ENCODE data around the gene ADGRF4. TPM values are rescaled to one million over a fixed set of nuclear protein-coding genes. Genes with fewer than 3 reads are reported as not detected.

Gene ADGRF4
- polyA plus RNA-seq, 1 donor (not counting 4 experiments of a cell fraction or from before 2014, with no cell fraction given) = 30.2 TPM

DNA sequence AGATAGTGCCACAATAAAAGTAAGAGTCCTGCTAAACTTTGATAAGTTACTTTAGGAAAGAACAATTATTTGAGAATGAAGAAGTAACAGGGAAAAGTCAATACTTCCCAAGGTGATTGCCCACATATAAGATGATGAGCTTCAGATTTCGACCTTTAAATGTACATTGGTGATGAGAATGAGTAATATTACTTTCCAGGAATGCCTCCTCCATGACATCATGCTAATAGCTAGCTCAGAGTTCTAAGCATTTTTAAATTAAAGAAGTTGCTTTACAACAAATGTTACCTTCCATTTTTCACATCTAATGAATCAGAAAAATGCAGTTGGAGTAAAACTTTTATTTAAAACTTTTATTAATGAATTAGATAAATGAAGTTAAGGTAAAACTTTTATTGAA lies 61.0 kb downstream of the ADGRF4 start:
- FAIRE-seq = no peak
- no peaks in the 10 kb centered on the region for H3K79me2 ChIP-seq (ENCODE audit: control insufficient read depth, insufficient read depth, low read length)
- no peaks in the 10 kb centered on the region for H3K27me3 ChIP-seq (ENCODE audit: control insufficient read depth, extremely low read depth, insufficient read depth, low read length)
- dilution Hi-C loops (cut with MboI; ENCODE audit: extremely low pct_ligation_motif_present, low sequenced_read_pairs) = no loop called here
- no peak overlapping the region for H3K9ac ChIP-seq (ENCODE audit: control insufficient read depth, extremely low read depth, insufficient read depth, low read length)
- no peak overlapping the region for H2AFZ ChIP-seq (ENCODE audit: control insufficient read depth, low read length)
- no peaks in the 10 kb centered on the region for H3K9me1 ChIP-seq (ENCODE audit: control insufficient read depth, extremely low read depth, insufficient read depth, low read length)
- H3K27ac ChIP-seq (ENCODE audit: control insufficient read depth, insufficient read depth, low read length) = no peak overlapping the region
- no peak for DNase-seq (ENCODE audit: low read depth, low spot score)
- H3K4me1 ChIP-seq (ENCODE audit: control insufficient read depth, extremely low read depth, insufficient read depth, low read length) = no peaks in the 10 kb centered on the region
- H3K36me3 ChIP-seq (ENCODE audit: control insufficient read depth in 2 of 2, extremely low read depth in 1 of 2, insufficient read depth in 2 of 2, low read length in 2 of 2) = no peaks in the 10 kb centered on the region
- H3K9me3 ChIP-seq (ENCODE audit: control insufficient read depth, low read depth, low read length) = no peaks in the 10 kb centered on the region
- H3K4me3 ChIP-seq (ENCODE audit: control insufficient read depth in 2 of 3, extremely low read depth in 1 of 3, insufficient read depth in 2 of 3, low read depth in 1 of 3, low read length in 3 of 3) = no peak overlapping the region
- no peak overlapping the region for H3K4me2 ChIP-seq (ENCODE audit: control insufficient read depth, extremely low read depth, insufficient read depth, low read depth, low read length)
- no peak for TF ChIP-seq EZH2 (IDR thresholded peaks at IDR 0.05; ENCODE audit: low read length)
- TF ChIP-seq, protein P1, sequence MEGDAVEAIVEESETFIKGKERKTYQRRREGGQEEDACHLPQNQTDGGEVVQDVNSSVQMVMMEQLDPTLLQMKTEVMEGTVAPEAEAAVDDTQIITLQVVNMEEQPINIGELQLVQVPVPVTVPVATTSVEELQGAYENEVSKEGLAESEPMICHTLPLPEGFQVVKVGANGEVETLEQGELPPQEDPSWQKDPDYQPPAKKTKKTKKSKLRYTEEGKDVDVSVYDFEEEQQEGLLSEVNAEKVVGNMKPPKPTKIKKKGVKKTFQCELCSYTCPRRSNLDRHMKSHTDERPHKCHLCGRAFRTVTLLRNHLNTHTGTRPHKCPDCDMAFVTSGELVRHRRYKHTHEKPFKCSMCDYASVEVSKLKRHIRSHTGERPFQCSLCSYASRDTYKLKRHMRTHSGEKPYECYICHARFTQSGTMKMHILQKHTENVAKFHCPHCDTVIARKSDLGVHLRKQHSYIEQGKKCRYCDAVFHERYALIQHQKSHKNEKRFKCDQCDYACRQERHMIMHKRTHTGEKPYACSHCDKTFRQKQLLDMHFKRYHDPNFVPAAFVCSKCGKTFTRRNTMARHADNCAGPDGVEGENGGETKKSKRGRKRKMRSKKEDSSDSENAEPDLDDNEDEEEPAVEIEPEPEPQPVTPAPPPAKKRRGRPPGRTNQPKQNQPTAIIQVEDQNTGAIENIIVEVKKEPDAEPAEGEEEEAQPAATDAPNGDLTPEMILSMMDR (optimal IDR thresholded peaks at IDR 0.05 in 1 of 3, IDR thresholded peaks at IDR 0.05 in 1 of 3, conservative IDR thresholded peaks at IDR 0.05 in 1 of 3; ENCODE audit: extremely low read depth in 1 of 3, insufficient read depth in 2 of 3, low read length in 3 of 3) = no peak
- H4K20me1 ChIP-seq (ENCODE audit: control insufficient read depth, extremely low read depth, insufficient read depth, low read length) = no peaks in the 10 kb centered on the region

DNA sequence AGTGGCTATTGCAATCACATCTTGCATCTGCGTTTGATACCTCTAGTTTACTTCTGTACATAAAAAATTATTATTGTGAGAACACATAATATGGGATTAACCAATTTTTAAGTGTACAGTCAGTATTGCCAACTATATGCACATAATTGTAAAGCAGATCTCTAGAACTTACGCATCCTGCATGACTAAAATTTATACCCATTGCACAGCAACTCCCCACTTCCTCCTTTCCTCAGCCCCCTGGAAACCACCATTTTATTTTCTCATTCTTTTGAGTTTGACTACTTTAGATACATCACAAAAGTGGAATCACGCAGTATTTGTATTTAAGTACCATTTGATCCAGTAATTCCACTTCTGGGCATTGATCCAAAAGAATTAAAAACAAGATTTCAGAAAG lies 64.1 kb downstream of the ADGRF4 start:
- H3K27ac ChIP-seq (ENCODE audit: control insufficient read depth, insufficient read depth, low read length) = no peak overlapping the region
- no peak for FAIRE-seq

More for the DNA sequence above, 64.1 kb downstream of the ADGRF4 start:
- dilution Hi-C loops (cut with MboI; ENCODE audit: extremely low pct_ligation_motif_present, low sequenced_read_pairs) = no loop called here
- H3K27me3 ChIP-seq (ENCODE audit: control insufficient read depth, extremely low read depth, insufficient read depth, low read length) = no peaks in the 10 kb centered on the region
- no peaks in the 10 kb centered on the region for H3K4me1 ChIP-seq (ENCODE audit: control insufficient read depth, extremely low read depth, insufficient read depth, low read length)
- H3K9me1 ChIP-seq (ENCODE audit: control insufficient read depth, extremely low read depth, insufficient read depth, low read length) = no peaks in the 10 kb centered on the region
- no peak for TF ChIP-seq EZH2 (IDR thresholded peaks at IDR 0.05; ENCODE audit: low read length)
- TF ChIP-seq, protein P1 (optimal IDR thresholded peaks at IDR 0.05 in 1 of 3, IDR thresholded peaks at IDR 0.05 in 1 of 3, conservative IDR thresholded peaks at IDR 0.05 in 1 of 3; ENCODE audit: extremely low read depth in 1 of 3, insufficient read depth in 2 of 3, low read length in 3 of 3) = no peak
- H3K4me3 ChIP-seq (ENCODE audit: control insufficient read depth in 2 of 3, extremely low read depth in 1 of 3, insufficient read depth in 2 of 3, low read depth in 1 of 3, low read length in 3 of 3) = no peak overlapping the region
- H3K79me2 ChIP-seq (ENCODE audit: control insufficient read depth, insufficient read depth, low read length) = no peaks in the 10 kb centered on the region
- no peak overlapping the region for H2AFZ ChIP-seq (ENCODE audit: control insufficient read depth, low read length)
- DNase-seq (ENCODE audit: low read depth, low spot score) = no peak
- H3K9ac ChIP-seq (ENCODE audit: control insufficient read depth, extremely low read depth, insufficient read depth, low read length) = no peak overlapping the region
- no peaks in the 10 kb centered on the region for H3K9me3 ChIP-seq (ENCODE audit: control insufficient read depth, low read depth, low read length)
- no peaks in the 10 kb centered on the region for H4K20me1 ChIP-seq (ENCODE audit: control insufficient read depth, extremely low read depth, insufficient read depth, low read length)
- H3K4me2 ChIP-seq (ENCODE audit: control insufficient read depth, extremely low read depth, insufficient read depth, low read depth, low read length) = no peak overlapping the region
- no peaks in the 10 kb centered on the region for H3K36me3 ChIP-seq (ENCODE audit: control insufficient read depth in 2 of 2, extremely low read depth in 1 of 2, insufficient read depth in 2 of 2, low read length in 2 of 2)
